GM12878 (cell line): ENCODE data around the gene NOCT. TPM values are rescaled to one million over a fixed set of nuclear protein-coding genes. Genes with fewer than 3 reads are reported as not detected.
A peak's percentile ranks its signal among the peaks of the same experiment; 100 is the strongest.

Source experiments
- ATAC-seq: fragments of 200-7000 bp; cut with Tn5 transposase; 3 replicates; pipeline ENCODE4 v1.9.1; 2020; ENCODE audit warnings: mild to moderate bottlenecking, moderate library complexity
- BruUV-seq: library from RNA; stranded (reverse); fragments of 400-500 nt; replicated peaks from 2 replicates; lab custom pipeline; 2021; lab: Mats Ljungman, UMichigan
- CTCF ChIA-PET: fragments of 300-600 bp; sonication (Branson Sonifier 250); formaldehyde crosslinking; extraction: SDS; loops from one replicate; lab custom pipeline; 2021; ENCODE audit warnings: inconsistent platforms; lab: Yijun Ruan, JAX
- POLR2A ChIA-PET: fragments of 350-600 bp; formaldehyde crosslinking; extraction: SDS; loops from one replicate; lab custom pipeline; 2021; ENCODE audit warnings: inconsistent platforms; lab: Charles Lee
- RAD21 ChIA-PET: fragments of 300-600 bp; sonication (Branson Sonifier 250); formaldehyde crosslinking; loops from one replicate; lab custom pipeline; 2023; ENCODE audit warnings: antibody characterized with exemption; ENCODE audit not compliant: unreplicated experiment; lab: Charles Lee
- SMC1A ChIA-PET: fragments of 300-600 bp; sonication (Branson Sonifier 250); formaldehyde crosslinking; loops from one replicate; lab custom pipeline; 2023; ENCODE audit not compliant: unreplicated experiment, uncharacterized antibody; lab: Charles Lee
- DNase-seq: peaks from one replicate; pipeline ENCODE4 v3.0.0-alpha.2; 2011; ENCODE audit warnings: low read depth, low spot score
- FAIRE-seq: peaks from 3 replicates; lab custom pipeline; 2011; peaks lifted over from hg19 to GRCh38; lab: Jason Lieb, UNC
- H2AFZ ChIP-seq: 2 replicates; pipeline ENCODE4 v1.6.0; 2011; ENCODE audit warnings: low read depth, low read length, control low read depth; ENCODE audit not compliant: control insufficient read depth
- H3K27ac ChIP-seq: 2 replicates; pipeline ENCODE4 v1.5.1; 2011; ENCODE audit warnings: control low read depth; ENCODE audit not compliant: control insufficient read depth, insufficient read depth
- H3K27me3 ChIP-seq, 2 experiments: replicated peaks in 1 of 2; 2 replicates each; pipeline versions ENCODE4 v1.6.0 to v1.6.1; 2011; ENCODE audit warnings: low read length in 1 of 2; ENCODE audit not compliant: control insufficient read depth in 2 of 2, insufficient read depth in 2 of 2
- H3K36me3 ChIP-seq, 2 experiments: 2 replicates each; pipeline ENCODE4 v1.5.1; 2011; ENCODE audit warnings: low read length in 1 of 2; ENCODE audit not compliant: control insufficient read depth in 2 of 2, insufficient read depth in 2 of 2
- H3K4me1 ChIP-seq: 2 replicates; pipeline ENCODE4 v1.6.1; 2011; ENCODE audit warnings: mild to moderate bottlenecking, low read length, moderate library complexity, mixed read lengths; ENCODE audit not compliant: control insufficient read depth, insufficient read depth
- H3K4me2 ChIP-seq: 2 replicates; pipeline ENCODE4 v1.6.0; 2011; ENCODE audit warnings: control low read depth; ENCODE audit not compliant: control insufficient read depth, insufficient read depth
- H3K4me3 ChIP-seq: fragments of 200-600 bp; sonication (generic); 2 replicates; pipeline ENCODE4 v1.5.1; 2016
- H3K79me2 ChIP-seq: 2 replicates; pipeline ENCODE4 v1.6.0; 2011; ENCODE audit warnings: low read length; ENCODE audit not compliant: control insufficient read depth, insufficient read depth
- H3K9ac ChIP-seq: 2 replicates; pipeline ENCODE4 v1.8.0; 2011; ENCODE audit warnings: low read length, control low read depth, mixed read lengths; ENCODE audit not compliant: control insufficient read depth, insufficient read depth
- H3K9me3 ChIP-seq: replicated peaks from 3 replicates; pipeline ENCODE4 v1.5.1; 2011; ENCODE audit warnings: mild to moderate bottlenecking, low read length; ENCODE audit not compliant: control insufficient read depth, insufficient read depth
- H4K20me1 ChIP-seq: 2 replicates; pipeline ENCODE4 v1.6.0; 2011; ENCODE audit not compliant: control insufficient read depth, insufficient read depth
- ATF3 ChIP-seq: IDR thresholded peaks from 2 replicates; pipeline ENCODE4 v1.6.1; 2011; ENCODE audit warnings: low read depth, mild to moderate bottlenecking, low read length, moderate library complexity, borderline replicate concordance; ENCODE audit errors: extremely low read depth
- BCL3 ChIP-seq: IDR thresholded peaks from 2 replicates; pipeline ENCODE4 v1.6.1; 2011; ENCODE audit warnings: borderline replicate concordance, low read depth, mild to moderate bottlenecking, moderate library complexity, low read length; ENCODE audit not compliant: insufficient read depth, poor library complexity, severe bottlenecking
- BMI1 ChIP-seq: fragments of 450-650 bp; IDR thresholded peaks from 2 replicates; pipeline ENCODE4 v1.6.1; 2016; ENCODE audit warnings: mild to moderate bottlenecking, moderate library complexity, borderline replicate concordance
- BRCA1 ChIP-seq: IDR thresholded peaks from 2 replicates; pipeline ENCODE4 v1.6.1; 2011; ENCODE audit warnings: low read depth, low read length, improper control_type of control experiment
- CHD4 ChIP-seq: fragments of 200-600 bp; sonication (generic); IDR thresholded peaks from 2 replicates; pipeline ENCODE4 v1.6.1; 2016; ENCODE audit warnings: mild to moderate bottlenecking
- ELK1 ChIP-seq: IDR thresholded peaks from 2 replicates; pipeline ENCODE4 v1.6.1; 2012; ENCODE audit warnings: low read depth, low read length, improper control_type of control experiment
- EZH2 ChIP-seq: IDR thresholded peaks from 2 replicates; pipeline ENCODE4 v1.6.1; 2012; ENCODE audit warnings: low read depth, mild to moderate bottlenecking, control low read depth, inconsistent platforms, low read length, borderline replicate concordance; ENCODE audit not compliant: control insufficient read depth
- GATAD2B ChIP-seq: fragments of 450-650 bp; conservative IDR thresholded peaks from 2 replicates; pipeline ENCODE4 v1.6.1; 2017; ENCODE audit warnings: low read depth, mild to moderate bottlenecking, moderate library complexity
- HCFC1 ChIP-seq: fragments of 150-350 bp; IDR thresholded peaks from 2 replicates; pipeline ENCODE4 v1.6.1; 2014; ENCODE audit warnings: low read length
- IRF4 ChIP-seq: IDR thresholded peaks from 2 replicates; pipeline ENCODE4 v1.6.1; 2011; ENCODE audit warnings: low read depth, low read length
- NR2C2 ChIP-seq: IDR thresholded peaks from 2 replicates; pipeline ENCODE4 v1.6.1; 2011; ENCODE audit warnings: borderline replicate concordance, low read depth; ENCODE audit not compliant: control insufficient read depth, insufficient read length
- NR2F1 ChIP-seq: fragments of 450-650 bp; conservative IDR thresholded peaks from 2 replicates; pipeline ENCODE4 v1.6.1; 2017; ENCODE audit warnings: mild to moderate bottlenecking
- POU2F2 ChIP-seq: IDR thresholded peaks from 3 replicates; pipeline ENCODE4 v1.6.1; 2011; ENCODE audit warnings: low read depth, mild to moderate bottlenecking, low read length, borderline replicate concordance
- RELA ChIP-seq: fragments of 450-650 bp; IDR thresholded peaks from 2 replicates; pipeline ENCODE4 v1.8.0; 2014; ENCODE audit warnings: borderline replicate concordance; ENCODE audit not compliant: partially characterized antibody
- SMAD1 ChIP-seq: fragments of 450-650 bp; IDR thresholded peaks from 2 replicates; pipeline ENCODE4 v1.6.1; 2018; ENCODE audit warnings: mild to moderate bottlenecking, low read depth; ENCODE audit not compliant: partially characterized antibody
- SMC3 ChIP-seq: IDR thresholded peaks from 2 replicates; pipeline ENCODE4 v1.6.1; 2011; ENCODE audit warnings: low read length, improper control_type of control experiment, borderline replicate concordance
- SP1 ChIP-seq: IDR thresholded peaks from one replicate; pipeline ENCODE4 v1.6.1; 2011; ENCODE audit warnings: low read depth, low read length
- SRF ChIP-seq, 2 experiments: IDR thresholded peaks; 2 replicates each; pipeline ENCODE4 v1.6.1; 2011; ENCODE audit warnings: low read depth in 2 of 2, low read length in 2 of 2, mild to moderate bottlenecking in 1 of 2, moderate library complexity in 1 of 2
- TAF1 ChIP-seq: IDR thresholded peaks from 2 replicates; pipeline ENCODE4 v1.6.1; 2011; ENCODE audit warnings: mild to moderate bottlenecking, low read depth, low read length, borderline replicate concordance
- WGBS: methylation state at CpG from one replicate; pipeline ENCODE4 v1.1.6; 2016; ENCODE audit warnings: low lambda C conversion rate; ENCODE audit not compliant: insufficient replicate concordance, insufficient coverage; ENCODE audit errors: missing lambda C conversion rate; 5-methylcytosine and 5-hydroxymethylcytosine counted together
- in situ Hi-C: fragments of 300-500 bp; cut with MboI; formaldehyde crosslinking; loops from 9 replicates; pipeline ENCODE4 v1.14.3; 2018; ENCODE audit warnings: mixed read lengths
- intact Hi-C: fragments of 100-400 bp; cut with micrococcal nuclease; formaldehyde crosslinking; loops from one replicate; pipeline ENCODE4 v1.14.2; 2022; ENCODE audit not compliant: unreplicated experiment
- polyA plus RNA-seq, 11 experiments: library from polyadenylated mRNA; depleted of rRNA in 4 of 11; unstranded in 6 of 11; stranded (reverse) in 5 of 11; fragments of >200 nt; fragmentation: Nextera tagmentation in 4 of 11; fragmentation: Illumina TruSeq in 1 of 11; extraction: Ambion mirVana in 4 of 11; extraction: Trizol in 1 of 11; gene quantifications; 1 replicate in 1 of 11; 2 replicates in 10 of 11; pipeline versions ENCODE4 v1.2.1 to v1.2.3, GENCODE V29; 2011 to 2016; ENCODE audit warnings: inconsistent platforms in 2 of 11, missing spikeins in 2 of 11, low read depth in 1 of 11
- total RNA-seq, 4 experiments: library from RNA; depleted of rRNA in 3 of 4; stranded (reverse); fragments of >200 nt in 3 of 4; fragmentation: Illumina TruSeq in 1 of 4; extraction: Trizol in 1 of 4; gene quantifications; 2 replicates each; pipeline versions ENCODE4 v1.2.1 to v1.2.3, GENCODE V29; 2013 to 2021

Gene NOCT
- total and polyA plus RNA-seq, 10 of the 15 experiments (the other 5 are each of a cell fraction or from before 2014, with no cell fraction given) = 1.4 to 17.6 (median 8.1) TPM

GRCh38 chr4:139077567-139078355 lies 62.2 kb downstream of the NOCT start (continued):
- TF ChIP-seq ELK1 (no peak), CHD4 (no peak)

- 0 out of 2 replicates have a peak, but pooled peaks cover 2% of the 10 kb centered on the region for H4K20me1 ChIP-seq
- peak; percentile 70 for FAIRE-seq
- RAD21 ChIA-PET = interaction anchor here (0.6 to 2.6 kb wide), 4 partner anchors 21 to 149 kb away, joined by 3 to 10 read pairs (median 3); no protein-coding TSS in a partner anchor
- TF ChIP-seq SMAD1 = no peak
- no peak for TF ChIP-seq EZH2
- TF ChIP-seq BRCA1 = no peak
- no peak for TF ChIP-seq SRF (IDR thresholded peaks at IDR 0.05; ENCODE audit: low read depth in 2 of 2, low read length in 2 of 2)
- TF ChIP-seq RELA = no peak
- TF ChIP-seq NR2C2 = no peak
- TF ChIP-seq GATAD2B = no peak
- TF ChIP-seq SMC3 = no peak
- TF ChIP-seq IRF4 = no peak
- no peak for TF ChIP-seq POU2F2
- TF ChIP-seq BCL3 = no peak
- TF ChIP-seq BMI1 = no peak
- no peak for TF ChIP-seq SP1
- no peak for TF ChIP-seq HCFC1
- no peak for TF ChIP-seq NR2F1
- TF ChIP-seq ATF3 = no peak
- TF ChIP-seq TAF1 = no peak
These were observed 63.3 kb downstream of the NOCT start for GRCh38 chr4:139078926-139079325.

More at GRCh38 chr4:139078926-139079325, 63.3 kb downstream of the NOCT start:
- WGBS = 48% methylated on average over 4 of the region's 4 CpGs
- H3K4me2 ChIP-seq = no peak overlapping the region
- H3K27ac ChIP-seq = no peak overlapping the region
- no peaks in the 10 kb centered on the region for H3K9me3 ChIP-seq
- no peaks in the 10 kb centered on the region; the same call in 1 of the 2 replicates for H3K4me1 ChIP-seq
- no peak overlapping the region; the same call in 1 of the 2 replicates for H3K4me3 ChIP-seq
- H3K36me3 ChIP-seq = peaks cover 0 to 3% of the 10 kb centered on the region in 2 experiments; a peak in 1 of 4 replicates
- no peak overlapping the region for H2AFZ ChIP-seq
- CTCF ChIA-PET = interaction anchor here (0.7 to 4.6 kb wide), 8 partner anchors 8 to 304 kb away, joined by 3 to 51 read pairs (median 3); no protein-coding TSS in a partner anchor
- no peak for DNase-seq
- no peak for ATAC-seq
- SMC1A ChIA-PET = interaction anchor here (0.8 to 2.8 kb wide), 8 partner anchors 12 to 216 kb away, joined by 3 to 20 read pairs (median 4); no protein-coding TSS in a partner anchor
- BruUV-seq = no TSS peak
- in situ Hi-C loops = no loop called here
- no peak overlapping the region for H3K9ac ChIP-seq
- intact Hi-C loops = no loop called here
- peaks cover 87% of the 10 kb centered on the region for H3K79me2 ChIP-seq
- POLR2A ChIA-PET = interaction anchor here (0.7 to 0.9 kb wide), 2 partner anchors 50 to 135 kb away, joined by 3 read pairs; no protein-coding TSS in a partner anchor
- no peaks in the 10 kb centered on the region for H3K27me3 ChIP-seq
